ENCODE results near the gene KRT8. TPM values are rescaled to one million over a fixed set of nuclear protein-coding genes. Genes with fewer than 3 reads are reported as not detected.

Gene KRT8
- total RNA-seq, 2 donors from 2014 or later: 0.33 TPM; not detected in 1

GRCh38 chr12:52848661-52849255, 56.1 kb downstream of the KRT8 start, which contains the start of gene KRT78:
KRT78 (minus strand) TSS chr12:52848994; CDS start chr12:52848930, 64 bp downstream.
- Mint-ChIP-seq H3K36me3 (no peaks in the 10 kb centered on the region), H3K9me3 (no peaks in the 10 kb centered on the region), H3K4me1 (ENCODE audit: low read depth in 2 of 2) (peaks cover 0 to 14% of the 10 kb centered on the region in 2 donors), H3K27me3 (peaks cover 8 to 9% of the 10 kb centered on the region in 2 donors), H3K27ac (no peak within 1 kb of the TSS), H3K4me3 (no peak within 1 kb of the TSS)
- no peak for DNase-seq (ENCODE audit: low spot score)
- ATAC-seq: no peak

GRCh38 chr12:52847335-52848102, 57.4 kb downstream of the KRT8 start:
- Mint-ChIP-seq H3K4me1 (ENCODE audit: low read depth in 2 of 2) (peaks cover 0 to 12% of the 10 kb centered on the region in 2 donors), H3K27me3 (peaks cover 0 to 4% of the 10 kb centered on the region in 2 donors), H3K27ac (no peak overlapping the region), H3K36me3 (no peaks in the 10 kb centered on the region), H3K9me3 (no peaks in the 10 kb centered on the region), H3K4me3 (no peak overlapping the region)
- no peak for ATAC-seq
- DNase-seq (ENCODE audit: low spot score): no peak

Other genes with a start within 250 kb of the KRT8 start
- not detected for gene KRT1, start 224.7 kb downstream of the KRT8 start, total RNA-seq
- not detected for gene KRT77, start 201.6 kb downstream of the KRT8 start, total RNA-seq
- not detected for gene KRT76, start 127.7 kb downstream of the KRT8 start, total RNA-seq
- gene KRT3, start 109.0 kb downstream of the KRT8 start, total RNA-seq: not detected
- gene KRT4, start 91.0 kb downstream of the KRT8 start, total RNA-seq: not detected
- gene KRT79, start 70.8 kb downstream of the KRT8 start, total RNA-seq: not detected
- gene KRT78, start 56.1 kb downstream of the KRT8 start, total RNA-seq: not detected
- under 1 TPM; 0.67 to 0.74 TPM for gene KRT18, start 44.0 kb upstream of the KRT8 start, total RNA-seq
- 100 to 1,000 TPM; 340 to 372 TPM for gene EIF4B, start 101.4 kb upstream of the KRT8 start, total RNA-seq
- gene TNS2, start 145.0 kb upstream of the KRT8 start, total RNA-seq: 1 to 10 TPM; 2.4 to 2.8 TPM
- gene SPRYD3, start 174.3 kb upstream of the KRT8 start, total RNA-seq: 10 to 100 TPM; 56.5 to 60.3 TPM
- not detected for gene IGFBP6, start 192.6 kb upstream of the KRT8 start, total RNA-seq
- under 1 TPM in 1 of 2 donors, not detected in 1; 0.26 TPM for gene SOAT2, start 198.4 kb upstream of the KRT8 start, total RNA-seq